PC-3 (cell line): ENCODE results near the gene STARD4. TPM values are rescaled to one million over a fixed set of nuclear protein-coding genes. Genes with fewer than 3 reads are reported as not detected.

Source experiments
- ATAC-seq: fragments of 200-7000 bp; cut with Tn5 transposase; 2 replicates; pipeline ENCODE4 v1.9.1; 2020; ENCODE audit warnings: mild to moderate bottlenecking, moderate library complexity
- BruUV-seq: library from RNA; stranded (reverse); fragments of 400-500 nt; replicated peaks from 2 replicates; lab custom pipeline; 2021; lab: Mats Ljungman, UMichigan
- CTCF ChIA-PET: fragments of 300-600 bp; sonication (Branson Sonifier 250); formaldehyde crosslinking; loops from one replicate; lab custom pipeline; 2022; ENCODE audit warnings: antibody characterized with exemption; lab: Charles Lee
- POLR2A ChIA-PET: fragments of 300-600 bp; sonication (Branson Sonifier 250); formaldehyde crosslinking; loops from one replicate; lab custom pipeline; 2022; ENCODE audit warnings: antibody characterized with exemption; ENCODE audit not compliant: unreplicated experiment; lab: Charles Lee
- DNase-seq: peaks from one replicate; pipeline ENCODE4 v3.0.0-alpha.2; 2015
- H2AFZ ChIP-seq: fragments of 300-600 bp; sonication (generic); 2 replicates; pipeline ENCODE4 v1.6.0; 2016; ENCODE audit warnings: antibody characterized with exemption, low read length
- H3F3A ChIP-seq: fragments of 300-600 bp; sonication (generic); one replicate; pipeline ENCODE4 v1.6.0; 2017; ENCODE audit warnings: antibody characterized with exemption, low read length, control low read depth, mild to moderate bottlenecking; ENCODE audit not compliant: unreplicated experiment
- H3K27ac ChIP-seq: fragments of 300-600 bp; sonication (generic); 2 replicates; pipeline ENCODE4 v1.5.1; 2016; ENCODE audit warnings: mild to moderate bottlenecking, low read length
- H3K27me3 ChIP-seq: fragments of 300-600 bp; sonication (generic); 2 replicates; pipeline ENCODE4 v1.6.1; 2016; ENCODE audit warnings: low read length, mixed read lengths
- H3K36me3 ChIP-seq: fragments of 300-600 bp; sonication (generic); 2 replicates; pipeline ENCODE4 v1.6.1; 2016; ENCODE audit warnings: low read depth, mixed run types, low read length, mixed read lengths
- H3K4me1 ChIP-seq: fragments of 300-600 bp; sonication (generic); 2 replicates; pipeline ENCODE4 v1.5.1; 2016; ENCODE audit warnings: low read length; ENCODE audit not compliant: insufficient read depth
- H3K4me2 ChIP-seq: fragments of 300-600 bp; sonication (generic); 2 replicates; pipeline ENCODE4 v1.6.0; 2016; ENCODE audit warnings: low read length
- H3K4me3 ChIP-seq: fragments of 300-600 bp; sonication (generic); 2 replicates; pipeline ENCODE4 v1.5.1; 2016; ENCODE audit warnings: mild to moderate bottlenecking, low read length, mixed read lengths
- H3K79me2 ChIP-seq: fragments of 300-600 bp; sonication (generic); 2 replicates; pipeline ENCODE4 v1.6.1; 2017; ENCODE audit warnings: low read length, mixed read lengths
- H3K9ac ChIP-seq: fragments of 300-600 bp; sonication (generic); 2 replicates; pipeline ENCODE4 v1.6.0; 2016; ENCODE audit warnings: mild to moderate bottlenecking, low read length
- H3K9me2 ChIP-seq: fragments of 300-600 bp; sonication (generic); replicated peaks from 2 replicates; pipeline ENCODE4 v1.6.1; 2016; ENCODE audit warnings: mixed run types, low read length, mixed read lengths
- H3K9me3 ChIP-seq: fragments of 300-600 bp; sonication (generic); 2 replicates; pipeline ENCODE4 v1.6.1; 2016; ENCODE audit warnings: low read length, mixed read lengths
- H4K20me1 ChIP-seq: fragments of 300-600 bp; sonication (generic); 2 replicates; pipeline ENCODE4 v1.6.1; 2016; ENCODE audit warnings: low read length, mixed read lengths
- EZH2 ChIP-seq: fragments of 300-600 bp; sonication (generic); IDR thresholded peaks from one replicate; pipeline ENCODE4 v1.6.1; 2017; ENCODE audit warnings: antibody characterized with exemption, mild to moderate bottlenecking, low read length; ENCODE audit not compliant: unreplicated experiment
- EZH2phosphoT487 ChIP-seq: fragments of 300-600 bp; sonication (generic); IDR thresholded peaks from 2 replicates; pipeline ENCODE4 v1.6.1; 2018; ENCODE audit warnings: mild to moderate bottlenecking, antibody characterized with exemption, low read length, borderline replicate concordance
- intact Hi-C: fragments of 100-400 bp; cut with micrococcal nuclease; formaldehyde crosslinking; loops from 2 replicates; pipeline ENCODE4 v1.9.0; 2023
- total RNA-seq: library from RNA; depleted of rRNA; stranded (reverse); fragments of >200 nt; gene quantifications from 2 replicates; pipeline ENCODE4 v1.2.3, GENCODE V29; 2014
- TF ChIP-seq, protein P1 (sequence below): fragments of 300-600 bp; sonication (generic); conservative IDR thresholded peaks from 2 replicates; pipeline ENCODE4 v1.5.1; 2017; ENCODE audit warnings: antibody characterized with exemption, low read depth, mild to moderate bottlenecking, low read length

The STARD4 gene
- total RNA-seq, 1 experiment from 2014 or later, result 17.1 TPM

GRCh38 chr5:111454198-111454622 is 58.1 kb downstream of the STARD4 start:
- Histone ChIP-seq H4K20me1 (no peaks in the 10 kb centered on the region), H3K27ac (no peak overlapping the region), H3K4me2 (no peak overlapping the region), H3K36me3 (no peaks in the 10 kb centered on the region), H3K4me1 (no peaks in the 10 kb centered on the region), H3F3A (no peaks in the 10 kb centered on the region), H2AFZ (no peak overlapping the region), H3K79me2 (no peaks in the 10 kb centered on the region), H3K27me3 (peaks cover 35% of the 10 kb centered on the region), H3K9me3 (no peaks in the 10 kb centered on the region), H3K4me3 (no peak overlapping the region), H3K9me2 (no peaks in the 10 kb centered on the region), H3K9ac (no peak overlapping the region)
- DNase-seq, result peak; percentile 10
- intact Hi-C loops, result no loop called here
- TF ChIP-seq EZH2, result no peak
- TF ChIP-seq, protein P1, sequence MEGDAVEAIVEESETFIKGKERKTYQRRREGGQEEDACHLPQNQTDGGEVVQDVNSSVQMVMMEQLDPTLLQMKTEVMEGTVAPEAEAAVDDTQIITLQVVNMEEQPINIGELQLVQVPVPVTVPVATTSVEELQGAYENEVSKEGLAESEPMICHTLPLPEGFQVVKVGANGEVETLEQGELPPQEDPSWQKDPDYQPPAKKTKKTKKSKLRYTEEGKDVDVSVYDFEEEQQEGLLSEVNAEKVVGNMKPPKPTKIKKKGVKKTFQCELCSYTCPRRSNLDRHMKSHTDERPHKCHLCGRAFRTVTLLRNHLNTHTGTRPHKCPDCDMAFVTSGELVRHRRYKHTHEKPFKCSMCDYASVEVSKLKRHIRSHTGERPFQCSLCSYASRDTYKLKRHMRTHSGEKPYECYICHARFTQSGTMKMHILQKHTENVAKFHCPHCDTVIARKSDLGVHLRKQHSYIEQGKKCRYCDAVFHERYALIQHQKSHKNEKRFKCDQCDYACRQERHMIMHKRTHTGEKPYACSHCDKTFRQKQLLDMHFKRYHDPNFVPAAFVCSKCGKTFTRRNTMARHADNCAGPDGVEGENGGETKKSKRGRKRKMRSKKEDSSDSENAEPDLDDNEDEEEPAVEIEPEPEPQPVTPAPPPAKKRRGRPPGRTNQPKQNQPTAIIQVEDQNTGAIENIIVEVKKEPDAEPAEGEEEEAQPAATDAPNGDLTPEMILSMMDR, result no peak
- TF ChIP-seq EZH2phosphoT487, result no peak
- CTCF ChIA-PET, result no interaction called here
- BruUV-seq, result no TSS peak
- ATAC-seq, result no peak; the same call in 1 of the 2 replicates
- POLR2A ChIA-PET, result no interaction called here

DNA sequence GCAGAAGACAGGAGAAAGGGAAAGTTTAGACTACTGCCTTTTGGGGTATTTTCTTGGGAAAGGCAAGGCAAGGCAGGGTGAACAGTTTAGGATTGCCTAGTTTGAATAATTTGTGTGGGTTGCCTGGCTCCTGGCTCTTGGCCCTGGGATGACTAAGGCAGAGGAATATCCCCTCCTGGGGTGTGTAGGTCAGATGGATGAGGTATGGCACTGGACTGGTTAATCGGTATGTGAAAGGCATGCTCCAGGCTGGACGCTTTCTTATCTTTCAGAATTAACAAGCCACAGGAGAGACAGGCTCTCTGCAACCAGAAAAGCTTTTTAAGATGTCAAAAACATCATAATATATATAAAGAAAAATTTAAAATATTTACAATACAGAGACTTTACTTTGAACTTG is 58.6 kb downstream of the STARD4 start:
- no peaks in the 10 kb centered on the region for H3K36me3 ChIP-seq
- H3K4me3 ChIP-seq, result no peak overlapping the region
- H3K27ac ChIP-seq, result no peak overlapping the region
- no peak overlapping the region for H2AFZ ChIP-seq
- H3K27me3 ChIP-seq, result peaks cover 33% of the 10 kb centered on the region
- TF ChIP-seq EZH2phosphoT487 (no peak), EZH2 (no peak)
- TF ChIP-seq, protein P1, result no peak
- H3K79me2 ChIP-seq, result no peaks in the 10 kb centered on the region
- H3K4me2 ChIP-seq, result no peak overlapping the region
- no peaks in the 10 kb centered on the region for H4K20me1 ChIP-seq
- H3K9ac ChIP-seq, result no peak overlapping the region
- intact Hi-C loops, result no loop called here
- H3K4me1 ChIP-seq, result no peaks in the 10 kb centered on the region
- no peaks in the 10 kb centered on the region for H3K9me2 ChIP-seq
- no TSS peak for BruUV-seq
- H3F3A ChIP-seq, result no peaks in the 10 kb centered on the region
- POLR2A ChIA-PET, result no interaction called here
- no peak for ATAC-seq
- no peaks in the 10 kb centered on the region for H3K9me3 ChIP-seq
- CTCF ChIA-PET, result no interaction called here
- no peak for DNase-seq

GRCh38 chr5:111453295-111453694 is 59.0 kb downstream of the STARD4 start:
- no peak overlapping the region for H2AFZ ChIP-seq
- H3K79me2 ChIP-seq, result no peaks in the 10 kb centered on the region
- H3K4me1 ChIP-seq, result no peaks in the 10 kb centered on the region
- no peak overlapping the region for H3K27ac ChIP-seq
- ChIA-PET CTCF (no interaction called here), POLR2A (no interaction called here)
- peaks cover 31% of the 10 kb centered on the region for H3K27me3 ChIP-seq
- ATAC-seq, result no peak
- H3K9ac ChIP-seq, result no peak overlapping the region
- no peak overlapping the region for H3K4me2 ChIP-seq
- H3K9me3 ChIP-seq, result no peaks in the 10 kb centered on the region
- DNase-seq, result no peak
- no peaks in the 10 kb centered on the region for H4K20me1 ChIP-seq
- intact Hi-C loops, result no loop called here
- H3K4me3 ChIP-seq, result no peak overlapping the region
- no TSS peak for BruUV-seq
- H3F3A ChIP-seq, result no peaks in the 10 kb centered on the region
- H3K9me2 ChIP-seq, result no peaks in the 10 kb centered on the region
- no peak for TF ChIP-seq EZH2phosphoT487
- no peak for TF ChIP-seq EZH2
- TF ChIP-seq, protein P1, result no peak
- no peaks in the 10 kb centered on the region for H3K36me3 ChIP-seq
